Measurements from ENCODE around the gene SMR3A.

- TF ChIP-seq CTCF (IDR thresholded peaks at IDR 0.05), result peak in 3 of 6 experiments; percentile 22 to 32 (median 28)
- TF ChIP-seq POLR2A (IDR thresholded peaks at IDR 0.05), result no peak
Measured at GRCh38 chr4:70315928-70316327, 44.6 kb upstream of the SMR3A start.
